ENCODE measurements around the gene FBXW4. TPM values are rescaled to one million over a fixed set of nuclear protein-coding genes. Genes with fewer than 3 reads are reported as not detected.

FBXW4 gene
- polyA plus RNA-seq, 2 of the 4 experiments (the other 2 are of a cell fraction) = 24.0 to 41.1 TPM

- H3K4me3 ChIP-seq = no peak overlapping the region
- no peak for ATAC-seq
- TF ChIP-seq HES2 (IDR thresholded peaks at IDR 0.05) (no peak), FOSL2 (IDR thresholded peaks at IDR 0.05) (no peak), FOSL2 (CRISPR knock-in tag; IDR thresholded peaks at IDR 0.05) (no peak), KDM1A (IDR thresholded peaks at IDR 0.05; ENCODE audit: low read depth) (no peak), BCL3 (IDR thresholded peaks at IDR 0.05) (no peak), FOXS1 (CRISPR knock-in tag; IDR thresholded peaks at IDR 0.05) (no peak), ZSCAN20 (CRISPR knock-in tag; IDR thresholded peaks at IDR 0.05) (no peak), EHMT2 (IDR thresholded peaks at IDR 0.05; ENCODE audit: low read depth) (no peak), HOXA7 (CRISPR knock-in tag; IDR thresholded peaks at IDR 0.05) (no peak), TP53 (CRISPR knock-in tag; IDR thresholded peaks at IDR 0.05) (no peak), POLR2A (IDR thresholded peaks at IDR 0.05; ENCODE audit: low read length) (no peak), ZFP36 (IDR thresholded peaks at IDR 0.05; ENCODE audit: borderline replicate concordance, partially characterized antibody) (no peak), JUN (IDR thresholded peaks at IDR 0.05) (no peak)
- TF ChIP-seq, protein P1, sequence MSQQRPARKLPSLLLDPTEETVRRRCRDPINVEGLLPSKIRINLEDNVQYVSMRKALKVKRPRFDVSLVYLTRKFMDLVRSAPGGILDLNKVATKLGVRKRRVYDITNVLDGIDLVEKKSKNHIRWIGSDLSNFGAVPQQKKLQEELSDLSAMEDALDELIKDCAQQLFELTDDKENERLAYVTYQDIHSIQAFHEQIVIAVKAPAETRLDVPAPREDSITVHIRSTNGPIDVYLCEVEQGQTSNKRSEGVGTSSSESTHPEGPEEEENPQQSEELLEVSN (IDR thresholded peaks at IDR 0.05; ENCODE audit: borderline replicate concordance, low read depth) = no peak
- ChIA-PET POLR2A (no interaction called here), CTCF (interaction anchor here (0.6 to 4.0 kb wide), 6 partner anchors 10 to 366 kb away, joined by 3 to 34 read pairs (median 12); no protein-coding TSS in a partner anchor)
- H3K9me3 ChIP-seq = no peaks in the 10 kb centered on the region
- no peak for FAIRE-seq
- 84% methylated on average over 8 of the region's 10 CpGs for WGBS (ENCODE audit: missing lambda C conversion rate)
- no peak overlapping the region for H3K27ac ChIP-seq
- DNase-seq (ENCODE audit: low read depth in 1 of 2, low spot score in 1 of 2) = no peak
- peaks cover 7% of the 10 kb centered on the region; the same call in 2 of the 3 replicates for H3K4me1 ChIP-seq
- no peak overlapping the region for H3K4me2 ChIP-seq
These were observed 114.2 kb downstream of the FBXW4 start for GRCh38 chr10:101580486-101581399.

- H3K4me3 ChIP-seq = no peak overlapping the region
- no peak overlapping the region for H3K4me2 ChIP-seq
- FAIRE-seq = no peak
- no peak for TF ChIP-seq PBX3 (IDR thresholded peaks at IDR 0.05)
- no peak for TF ChIP-seq RFX5 (IDR thresholded peaks at IDR 0.05)
- no peak for TF ChIP-seq FOSL2 (IDR thresholded peaks at IDR 0.05)
- TF ChIP-seq FOSL2 (CRISPR knock-in tag; IDR thresholded peaks at IDR 0.05) = no peak
- no peak for TF ChIP-seq RNF2 (IDR thresholded peaks at IDR 0.05; ENCODE audit: borderline replicate concordance, low read depth)
- TF ChIP-seq HOXA7 (CRISPR knock-in tag; IDR thresholded peaks at IDR 0.05) = no peak
- TF ChIP-seq CBX8 (IDR thresholded peaks at IDR 0.05) = no peak
- TF ChIP-seq TFCP2L1 (CRISPR knock-in tag; IDR thresholded peaks at IDR 0.05) = no peak
- H3K4me1 ChIP-seq = peaks cover 7% of the 10 kb centered on the region; the same call in 2 of the 3 replicates
- H3K9me3 ChIP-seq = no peaks in the 10 kb centered on the region
- no peak overlapping the region for H3K27ac ChIP-seq
- DNase-seq (ENCODE audit: low read depth in 1 of 2, low spot score in 1 of 2) = no peak
- POLR2A ChIA-PET = no interaction called here
- WGBS (ENCODE audit: missing lambda C conversion rate) = 93% methylated on average over 11 of the region's 12 CpGs
- ATAC-seq = no peak
- CTCF ChIA-PET = interaction anchor here (0.5 to 4.9 kb wide), 3 partner anchors 9 to 365 kb away, joined by 5 to 34 read pairs (median 30); no protein-coding TSS in a partner anchor
These were observed 115.5 kb downstream of the FBXW4 start for GRCh38 chr10:101579516-101579870.
